Peyer's patch (tissue), 4 donors: ENCODE data around the gene ZNF526.

ENCODE experiments used
- CTCF ChIP-seq, 6 experiments: fragments of 450-650 bp in 4 of 6; fragments of 200-600 bp in 2 of 6; sonication (generic) in 1 of 6; IDR thresholded peaks; one replicate each; pipeline ENCODE4 v1.5.1; 2017 to 2019; ENCODE audit warnings: antibody characterized with exemption in 6 of 6, mild to moderate bottlenecking in 3 of 6, moderate library complexity in 1 of 6
- POLR2A ChIP-seq, 2 donors: fragments of 450-650 bp; IDR thresholded peaks; one replicate each; pipeline ENCODE4 v1.5.1; 2017; ENCODE audit warnings: antibody characterized with exemption in 2 of 2, mild to moderate bottlenecking in 2 of 2, moderate library complexity in 2 of 2

DNA sequence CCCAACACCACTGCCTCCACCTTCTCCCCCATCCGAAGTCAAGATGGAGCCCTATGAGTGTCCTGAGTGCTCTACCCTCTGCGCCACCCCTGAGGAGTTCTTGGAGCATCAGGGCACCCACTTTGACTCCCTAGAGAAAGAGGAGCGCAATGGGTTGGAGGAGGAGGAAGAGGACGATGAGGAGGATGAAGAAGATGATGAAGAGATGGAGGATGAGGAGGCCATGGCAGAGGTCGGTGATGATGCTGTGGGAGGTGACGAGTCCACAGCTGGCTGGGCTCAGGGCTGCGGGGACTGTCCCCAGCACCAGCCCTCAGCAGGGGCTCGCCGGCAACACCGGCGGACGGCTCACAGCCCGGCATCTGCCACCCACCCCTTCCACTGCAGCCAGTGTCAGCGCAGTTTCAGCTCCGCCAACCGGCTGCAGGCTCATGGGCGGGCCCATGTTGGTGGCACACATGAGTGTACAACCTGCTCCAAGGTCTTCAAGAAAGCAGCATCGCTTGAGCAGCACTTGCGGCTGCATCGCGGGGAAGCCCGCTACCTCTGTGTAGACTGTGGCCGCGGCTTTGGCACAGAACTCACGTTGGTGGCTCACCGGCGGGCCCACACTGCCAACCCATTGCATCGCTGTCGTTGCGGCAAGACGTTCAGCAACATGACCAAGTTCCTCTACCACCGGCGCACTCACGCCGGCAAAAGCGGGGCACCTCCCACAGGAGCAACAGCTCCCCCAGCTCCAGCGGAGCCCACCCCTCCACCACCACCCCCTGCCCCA is 5.0 kb downstream of the ZNF526 start:
- TF ChIP-seq CTCF (IDR thresholded peaks at IDR 0.05), result no peak
- no peak for TF ChIP-seq POLR2A (IDR thresholded peaks at IDR 0.05)
